ENCODE data around the gene LMTK2.

Gene LMTK2

DNA sequence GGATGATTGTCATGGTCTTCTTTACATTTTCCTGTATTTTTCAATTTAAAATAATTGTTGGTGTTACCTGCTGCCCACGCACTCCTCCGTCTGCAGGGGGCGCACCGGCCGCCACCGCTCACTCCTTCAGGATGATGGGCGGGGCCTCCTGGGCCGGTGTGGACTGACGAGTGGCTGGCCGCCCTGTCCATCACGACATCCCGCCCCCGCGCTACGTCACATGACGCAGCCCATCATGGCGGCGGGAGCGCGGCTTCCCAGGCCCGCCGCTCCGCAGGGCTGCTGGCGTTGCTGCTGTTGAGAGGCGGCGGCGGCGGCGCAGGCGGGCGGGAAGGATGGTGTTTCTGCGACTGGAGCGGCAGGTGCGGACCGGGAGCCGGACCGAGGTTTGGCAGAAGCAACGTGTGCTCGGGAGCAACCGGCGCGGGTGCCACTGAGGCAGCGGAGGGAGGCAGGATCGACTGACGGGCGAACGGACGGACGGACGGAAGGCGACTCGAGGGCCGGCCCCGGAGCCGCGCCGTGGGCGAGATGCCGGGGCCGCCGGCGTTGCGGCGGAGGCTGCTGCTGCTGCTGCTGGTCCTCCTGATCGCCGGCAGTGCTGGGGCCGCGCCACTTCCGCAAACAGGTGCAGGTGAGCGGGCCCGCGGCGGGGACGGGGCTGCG is at the start of gene LMTK2:
Gene LMTK2, plus strand, starts transcription at position 216 of the 666 bp plus-strand sequence. Its CDS starts 316 bp downstream, at position 532.
- peak; percentile 95 for DNase-seq

DNA sequence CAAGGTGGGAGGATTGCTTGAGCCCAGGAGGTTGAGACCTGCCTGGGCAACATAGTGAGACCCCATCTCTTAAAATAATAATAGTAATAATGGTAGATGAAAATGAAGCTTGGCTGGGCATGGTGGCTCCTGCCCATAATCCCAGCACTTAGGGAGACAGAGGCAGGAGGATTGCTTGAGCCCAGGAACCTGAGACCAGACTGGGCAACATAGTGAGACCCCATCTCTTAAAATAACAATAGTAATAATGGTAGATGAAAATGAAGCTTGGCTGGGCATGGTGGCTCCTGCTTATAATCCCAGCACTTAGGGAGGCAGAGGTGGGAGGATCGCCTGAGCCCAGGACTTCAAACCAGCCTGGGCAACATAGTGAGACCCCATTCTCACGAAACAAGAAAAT is 49.5 kb upstream of the LMTK2 start:
- DNase-seq: no peak

DNA sequence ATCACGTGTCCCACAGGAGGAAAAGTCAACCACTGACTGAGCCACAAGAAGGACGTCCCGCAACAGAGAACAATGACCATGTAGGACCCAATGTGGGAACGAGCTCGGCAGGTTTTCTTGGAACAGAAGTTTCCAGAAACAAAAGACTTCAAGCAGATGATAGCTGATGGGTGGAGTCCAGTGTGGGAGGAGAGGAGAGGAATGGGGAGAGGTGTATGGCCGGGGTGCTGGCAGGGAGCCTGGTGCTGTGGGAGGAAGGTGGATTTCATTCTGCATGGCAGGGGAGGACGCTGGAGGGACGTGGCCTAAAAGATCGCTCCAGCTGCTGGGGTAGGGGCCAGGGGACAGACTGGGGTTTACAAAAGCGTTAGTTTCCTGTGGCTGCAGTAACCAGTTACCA is 48.5 kb upstream of the LMTK2 start:
- no peak for DNase-seq

DNA sequence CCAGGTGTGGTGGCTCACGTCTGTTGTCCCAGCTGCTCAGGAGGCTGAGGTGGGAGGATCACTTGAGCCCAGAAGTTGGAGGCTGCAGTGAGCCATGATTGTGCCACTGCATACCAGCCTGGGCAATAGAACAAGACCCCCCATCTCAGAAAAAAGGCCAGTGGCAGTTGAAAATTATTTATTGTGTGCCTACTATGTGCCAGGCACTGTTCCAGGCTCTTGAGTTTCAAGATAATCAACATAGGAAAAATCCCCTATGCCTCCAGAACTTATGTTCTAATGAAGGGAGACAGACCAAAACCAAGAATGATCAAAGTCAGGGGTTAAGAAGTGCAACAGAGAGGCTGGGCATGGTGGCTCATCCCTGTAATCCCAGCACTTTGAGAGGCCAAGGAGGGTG is 42.4 kb upstream of the LMTK2 start:
- no peak for DNase-seq

DNA sequence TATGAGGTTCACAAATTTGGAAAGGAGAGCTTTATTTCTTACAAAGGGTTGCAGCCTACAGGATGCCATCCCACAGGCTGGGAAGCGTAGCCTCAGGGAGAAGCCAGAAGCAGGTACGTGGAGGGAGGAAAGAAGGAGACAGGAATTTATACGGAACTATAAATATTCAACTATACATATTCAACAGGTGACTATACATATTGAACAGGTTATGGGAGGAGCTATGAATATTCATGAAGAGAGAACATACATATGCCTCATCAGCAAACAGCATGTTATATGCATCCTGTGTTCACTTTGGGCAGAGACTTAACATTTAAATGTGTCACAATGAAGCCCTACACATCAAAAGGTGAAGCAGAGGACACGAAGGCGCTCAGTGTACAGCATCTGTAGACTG is 40.5 kb upstream of the LMTK2 start:
- no peak for DNase-seq

DNA sequence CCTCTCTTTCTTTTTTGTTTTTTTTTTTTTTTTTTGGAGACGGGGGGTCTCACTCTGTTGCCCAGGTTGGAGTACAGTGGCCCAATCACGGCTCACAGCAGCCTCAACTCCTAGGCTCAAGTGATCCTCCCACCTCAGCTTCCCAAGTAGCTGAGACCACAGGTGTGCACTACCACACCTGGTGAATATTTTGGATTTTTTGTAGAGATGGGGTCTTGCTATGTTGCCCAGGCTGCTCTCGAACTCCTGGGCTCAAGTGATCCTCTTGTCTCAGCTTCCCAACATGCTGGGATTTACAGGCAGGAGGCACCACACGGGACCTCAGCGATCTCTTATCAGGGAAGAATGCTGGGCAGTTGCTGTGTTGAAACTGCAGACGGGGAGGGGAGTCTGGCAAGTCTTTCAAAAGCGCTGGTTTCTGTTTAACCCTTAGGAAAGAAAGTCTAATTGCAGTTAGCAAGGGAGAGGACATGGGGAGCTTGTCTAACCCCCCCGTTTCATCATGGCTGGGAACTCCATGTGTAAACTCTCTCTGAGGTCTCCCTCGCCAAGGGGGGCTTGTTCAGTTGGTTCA is 39.6 kb upstream of the LMTK2 start:
- no peak for DNase-seq

DNA sequence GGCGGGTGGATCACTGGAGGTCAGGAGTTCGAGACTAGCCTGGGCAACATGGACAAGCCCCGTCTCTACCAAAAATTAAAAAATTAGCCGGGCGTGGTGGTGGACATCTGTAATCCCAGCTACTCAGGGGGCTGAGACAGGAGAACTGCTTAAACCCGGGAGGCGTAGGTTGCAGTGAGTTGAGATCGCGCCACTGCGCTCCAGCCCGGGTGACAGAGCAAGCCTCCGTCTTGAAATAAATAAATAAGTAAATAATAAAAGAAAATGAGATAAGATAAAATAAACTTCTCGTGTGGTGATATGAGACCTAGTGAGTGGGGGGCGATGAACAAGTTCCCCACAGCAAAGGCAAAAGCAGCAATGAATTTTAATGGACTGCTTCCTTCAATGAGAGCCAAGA is 33.6 kb upstream of the LMTK2 start:
- DNase-seq: no peak

DNA sequence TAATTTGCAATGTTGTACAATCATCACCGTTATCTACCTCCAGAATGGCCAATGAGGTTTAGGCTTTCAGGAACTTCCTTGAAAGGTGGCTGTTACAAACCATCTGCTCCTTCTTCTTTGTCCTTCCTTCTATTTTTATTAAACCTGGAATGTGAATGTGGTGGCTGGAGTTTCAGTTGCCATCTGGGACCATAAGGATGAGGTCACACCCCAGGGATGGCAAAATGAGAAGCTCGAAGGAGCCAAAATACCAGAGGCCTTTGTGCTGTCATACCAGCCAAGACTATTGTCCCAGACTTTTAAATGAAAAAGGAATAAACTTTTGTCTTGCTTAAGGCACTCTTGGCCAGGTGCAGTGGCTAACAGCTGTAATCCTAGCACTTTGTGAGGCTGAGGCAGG is 30.9 kb upstream of the LMTK2 start:
- no peak for DNase-seq

DNA sequence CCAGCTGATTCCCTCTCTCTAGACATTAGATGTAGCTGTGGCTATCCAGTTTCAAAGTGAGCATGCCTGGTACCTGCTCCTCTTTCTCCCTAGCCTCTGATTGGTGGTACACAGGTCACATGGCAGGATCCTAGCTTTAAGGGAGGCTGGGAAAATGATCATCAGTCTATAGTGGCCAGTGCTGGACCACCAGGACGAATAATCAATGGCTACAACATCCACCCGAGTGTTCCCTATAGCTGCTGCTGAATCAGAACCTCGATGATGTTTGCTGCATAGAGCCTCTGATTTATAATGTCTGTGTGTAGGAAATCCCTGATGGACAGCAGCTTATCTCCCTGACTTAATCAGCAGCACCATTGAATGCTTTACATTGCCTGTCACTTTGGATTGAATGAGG is 28.9 kb upstream of the LMTK2 start:
- no peak for DNase-seq

DNA sequence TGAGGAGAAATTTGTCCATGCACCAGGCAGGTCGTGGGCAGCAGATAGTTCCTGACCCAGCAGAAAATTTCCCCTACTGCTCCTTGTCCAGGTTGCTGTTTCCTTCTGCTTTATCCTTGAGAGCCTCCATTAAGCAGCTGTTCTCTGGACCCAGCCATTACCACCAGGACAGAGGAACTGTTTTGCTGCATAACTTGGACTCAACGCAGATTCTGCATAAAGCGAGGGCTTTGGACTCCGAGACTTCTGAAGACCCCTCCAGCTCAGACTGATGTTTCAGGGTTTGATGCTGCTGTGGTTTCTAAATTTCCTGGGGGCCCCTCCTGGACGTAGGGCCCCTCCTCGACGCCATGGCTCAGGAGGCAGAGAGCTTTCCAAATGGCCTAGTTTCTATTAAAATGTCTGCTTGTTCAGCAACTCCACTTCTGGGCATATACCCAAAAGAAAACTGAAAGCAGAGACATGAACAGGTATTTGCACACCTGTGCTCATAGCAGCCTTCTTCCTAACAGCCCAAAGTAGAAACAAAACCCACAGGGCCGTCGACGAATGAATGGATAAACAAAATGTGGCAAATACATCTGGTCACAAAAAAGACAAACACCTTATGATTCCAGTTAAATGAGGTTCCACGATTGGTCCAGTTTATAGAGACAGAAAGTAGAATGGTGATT is 28.3 kb upstream of the LMTK2 start:
- no peak for DNase-seq

DNA sequence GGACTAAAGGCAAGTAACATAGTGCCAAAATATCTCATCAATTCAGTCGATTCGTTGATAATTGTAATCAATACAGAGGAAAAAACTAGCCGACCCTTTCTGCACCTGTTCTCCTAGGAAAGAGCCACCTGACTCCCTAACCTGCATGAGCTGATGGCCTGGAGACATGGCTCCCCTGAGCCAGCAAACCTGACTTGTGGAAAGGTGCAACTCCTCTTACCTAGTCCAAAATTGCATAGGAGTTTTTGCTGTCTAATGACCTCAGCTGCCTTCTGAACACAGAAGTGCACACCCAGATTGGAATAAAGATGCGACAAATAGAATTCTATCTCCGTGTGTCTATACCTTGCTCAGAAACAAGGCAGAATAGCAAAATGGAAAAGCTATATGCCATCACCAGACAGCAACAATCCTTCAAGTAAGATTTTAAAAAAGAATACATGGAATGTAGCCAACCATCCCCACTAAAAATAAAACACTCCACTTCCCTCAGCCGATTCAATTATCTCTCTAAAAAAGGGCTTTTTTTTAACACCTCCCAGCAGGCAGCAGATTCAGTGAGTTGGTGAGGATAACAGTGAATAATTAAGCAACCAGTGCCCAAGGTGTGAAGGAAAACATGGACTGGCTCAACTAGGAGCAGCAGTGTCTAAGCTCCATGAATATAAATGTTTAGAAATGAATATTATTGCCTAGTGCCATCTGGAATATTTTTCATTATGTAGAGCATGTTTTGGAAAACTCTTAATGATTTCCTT is 26.6 kb upstream of the LMTK2 start:
- DNase-seq: peak; percentile 67

DNA sequence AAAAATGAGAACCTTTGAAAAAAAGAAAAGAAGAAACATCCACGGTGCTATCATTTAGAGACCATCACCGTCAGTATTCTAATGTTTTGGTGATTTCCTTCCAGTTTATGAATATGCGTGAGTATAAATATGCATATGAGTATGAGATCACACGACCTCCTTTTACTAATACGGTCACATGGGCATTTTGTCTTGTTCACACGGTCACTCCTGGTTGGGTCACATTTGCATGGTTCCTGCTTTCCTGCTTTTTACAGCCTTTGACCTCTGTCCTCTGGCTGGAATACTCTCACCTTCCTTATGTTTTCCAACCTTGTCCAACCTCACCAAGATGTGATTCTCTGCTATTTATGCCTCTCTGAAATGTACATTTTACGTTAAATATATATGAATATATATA is 25.3 kb upstream of the LMTK2 start:
- DNase-seq: no peak

DNA sequence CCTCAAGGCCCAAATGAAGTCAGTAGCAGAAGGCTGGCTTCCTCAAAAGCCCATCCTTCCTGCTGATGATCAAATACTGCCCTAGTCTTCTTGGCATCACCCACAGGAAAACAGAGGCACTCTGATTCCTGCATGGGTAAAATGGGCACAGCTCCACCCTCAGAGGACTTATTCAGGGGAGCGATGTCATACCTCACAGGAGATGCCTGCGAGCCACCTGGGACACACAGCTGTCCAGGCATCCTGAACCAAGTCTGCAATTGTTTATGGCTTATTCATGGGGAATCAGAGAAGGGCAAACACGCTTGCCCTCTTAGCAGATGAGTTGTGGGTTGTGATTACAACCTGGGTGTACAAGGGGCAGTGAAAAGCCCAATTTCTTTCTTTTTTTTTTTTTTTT is 22.0 kb upstream of the LMTK2 start:
- DNase-seq: no peak

DNA sequence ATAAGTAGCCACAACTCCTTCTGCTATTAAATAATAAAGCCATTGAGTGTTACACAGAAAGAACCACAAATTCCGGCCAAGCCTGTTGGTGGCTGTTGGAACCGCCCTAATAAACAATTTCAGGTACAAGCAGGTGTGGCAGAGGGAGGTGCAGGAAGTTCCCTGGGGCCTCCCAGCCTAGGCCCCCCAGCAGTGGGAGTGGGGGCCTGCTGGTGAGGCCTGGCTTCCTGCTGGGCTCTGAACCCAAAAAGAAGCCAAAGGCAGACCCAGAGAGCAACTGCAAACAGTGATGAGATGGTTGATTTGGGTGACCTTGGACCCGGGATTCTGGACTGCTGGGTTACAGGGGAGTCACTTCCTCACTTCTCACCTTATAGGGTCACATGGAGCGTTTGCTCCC is 21.0 kb upstream of the LMTK2 start:
- no peak for DNase-seq

DNA sequence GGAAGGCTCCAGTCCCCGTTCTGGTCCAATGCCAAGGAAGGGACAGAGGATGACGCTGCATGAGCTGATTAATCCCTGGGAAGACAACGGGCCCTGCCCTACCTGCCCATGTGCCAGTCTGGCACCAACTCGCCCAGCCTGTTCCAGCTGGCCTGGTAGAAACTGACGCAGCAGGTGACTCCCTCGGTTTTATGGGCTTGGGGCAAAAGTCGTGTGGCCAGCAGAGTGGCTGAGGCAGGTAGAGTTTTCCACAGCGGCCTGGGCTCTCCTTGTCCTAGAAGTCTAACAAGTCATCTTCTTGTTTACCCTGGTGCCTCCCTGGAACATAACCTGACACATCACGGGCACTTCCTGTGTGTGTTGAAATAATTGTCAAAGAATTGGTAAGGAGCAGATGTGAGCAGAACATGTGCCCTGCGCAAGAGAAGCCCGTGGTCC is 20.4 kb upstream of the LMTK2 start:
- no peak for DNase-seq

DNA sequence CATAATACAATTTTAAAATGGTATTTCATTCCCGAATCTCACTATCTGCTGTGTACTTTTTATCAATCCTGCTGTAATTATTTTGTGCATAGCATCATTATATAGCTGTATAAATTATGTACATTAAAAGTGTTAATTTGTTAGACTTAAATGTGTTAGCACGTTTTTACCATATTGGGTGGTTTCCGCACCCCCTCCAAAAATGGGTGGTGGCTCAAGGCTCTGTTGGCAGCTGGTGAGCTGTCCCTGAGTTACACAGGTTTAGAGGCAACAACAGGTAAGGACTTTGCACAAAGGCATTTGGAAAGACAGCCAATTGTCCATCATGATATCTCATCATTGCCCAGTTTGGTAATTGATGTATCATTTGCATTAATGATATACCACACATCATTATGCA is 18.6 kb upstream of the LMTK2 start:
- DNase-seq: no peak

DNA sequence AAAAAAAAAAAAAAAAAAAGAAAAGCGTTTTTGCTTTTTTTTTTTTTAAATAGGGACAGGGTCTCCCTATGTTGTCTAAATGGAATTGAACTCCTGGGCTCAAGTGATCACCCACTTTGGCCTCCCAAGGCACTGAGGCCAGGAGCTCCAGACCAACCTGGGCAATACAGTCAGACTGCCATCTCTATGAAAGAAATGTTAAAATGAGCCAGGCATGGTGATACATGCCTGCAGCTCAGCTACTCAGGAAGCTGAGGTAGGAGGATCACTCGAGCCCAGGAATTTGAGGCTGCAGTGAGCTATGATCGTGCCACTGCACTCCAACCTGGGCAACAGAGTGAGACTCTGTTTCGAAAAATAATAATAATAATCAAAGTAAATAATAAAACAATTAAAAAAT is 16.5 kb upstream of the LMTK2 start:
- DNase-seq: no peak

DNA sequence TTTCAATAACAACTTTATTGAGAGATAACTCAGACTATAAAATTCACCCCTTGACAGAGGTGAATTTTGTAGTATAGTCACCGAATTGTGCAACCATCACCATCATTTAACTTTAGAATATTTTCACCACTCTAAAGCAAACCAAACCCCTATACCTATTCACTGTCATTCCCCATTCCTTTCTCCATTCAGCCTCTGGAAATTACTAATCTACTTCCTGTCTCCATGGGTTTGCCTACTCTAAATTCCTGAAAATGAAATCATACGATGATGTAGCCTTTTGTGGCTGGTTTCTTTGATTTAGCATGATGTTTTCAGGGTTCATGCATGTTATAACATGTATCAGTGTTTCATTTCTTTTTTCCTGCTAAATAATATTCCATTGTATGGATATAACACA is 15.6 kb upstream of the LMTK2 start:
- no peak for DNase-seq

DNA sequence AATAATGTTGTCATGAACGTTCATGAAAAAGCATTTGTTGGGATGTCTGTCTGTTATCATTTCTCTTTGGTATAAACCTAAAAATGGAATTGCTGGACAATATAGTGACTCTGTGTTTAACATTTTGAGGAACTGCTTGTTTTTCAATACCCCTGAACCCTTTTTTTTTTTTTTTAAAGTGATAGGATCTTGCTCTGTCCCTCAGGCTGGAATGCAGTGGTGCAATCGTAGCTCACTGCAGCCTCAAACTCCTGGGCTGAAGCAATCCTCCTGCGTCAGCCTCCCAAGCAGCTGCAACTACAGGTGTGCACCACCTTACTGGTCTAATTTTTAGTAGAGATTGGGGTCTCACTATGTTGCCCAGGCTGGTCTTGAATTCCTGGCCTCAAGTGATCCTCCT is 15.1 kb upstream of the LMTK2 start:
- DNase-seq: no peak

DNA sequence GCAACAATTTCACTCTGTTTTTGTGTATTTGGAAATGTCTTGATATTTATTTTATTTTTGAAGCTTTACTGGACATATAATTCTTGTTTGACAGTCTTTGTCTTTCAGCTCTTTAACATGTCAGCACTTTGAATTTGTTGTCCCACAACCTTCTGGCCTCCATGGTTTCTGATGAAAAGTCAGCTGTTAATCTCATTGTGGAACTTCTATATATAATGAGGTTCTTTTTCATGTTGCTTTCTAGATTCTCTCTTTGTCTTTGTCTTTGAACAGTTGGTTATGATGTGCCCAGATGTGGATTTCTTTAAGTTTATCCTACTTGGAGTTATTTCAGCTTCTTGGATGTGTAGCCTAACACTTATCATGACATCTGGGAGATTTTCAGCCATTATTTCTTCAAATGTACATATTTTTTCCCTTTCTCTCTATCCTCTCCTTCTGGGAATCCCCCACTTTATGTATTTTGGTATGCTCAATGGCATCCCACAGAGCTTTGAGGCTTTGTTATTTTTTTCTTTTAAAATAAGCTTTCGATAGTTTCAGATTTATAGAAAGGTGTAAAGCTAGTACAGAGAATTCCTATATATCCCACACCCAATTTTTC is 9.5 kb upstream of the LMTK2 start:
- DNase-seq: no peak

DNA sequence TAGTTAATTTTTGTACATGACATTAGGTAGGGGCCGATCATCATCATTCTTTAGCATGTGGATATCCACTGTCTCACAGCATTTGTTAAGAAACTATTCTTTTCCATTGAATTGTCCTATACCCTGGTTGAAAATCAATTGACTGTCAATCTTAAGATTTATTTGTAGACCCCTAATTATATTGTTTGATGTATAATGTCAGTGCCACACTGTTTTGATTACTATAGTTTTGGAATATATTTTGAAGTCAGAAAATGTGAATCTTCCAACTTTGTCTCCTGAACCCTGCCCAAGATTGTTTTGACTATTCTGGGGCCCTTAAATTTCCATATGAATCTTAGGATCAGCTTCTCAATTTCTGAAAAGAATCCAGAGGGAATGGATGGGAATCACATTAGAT is 6.6 kb upstream of the LMTK2 start:
- DNase-seq: no peak

DNA sequence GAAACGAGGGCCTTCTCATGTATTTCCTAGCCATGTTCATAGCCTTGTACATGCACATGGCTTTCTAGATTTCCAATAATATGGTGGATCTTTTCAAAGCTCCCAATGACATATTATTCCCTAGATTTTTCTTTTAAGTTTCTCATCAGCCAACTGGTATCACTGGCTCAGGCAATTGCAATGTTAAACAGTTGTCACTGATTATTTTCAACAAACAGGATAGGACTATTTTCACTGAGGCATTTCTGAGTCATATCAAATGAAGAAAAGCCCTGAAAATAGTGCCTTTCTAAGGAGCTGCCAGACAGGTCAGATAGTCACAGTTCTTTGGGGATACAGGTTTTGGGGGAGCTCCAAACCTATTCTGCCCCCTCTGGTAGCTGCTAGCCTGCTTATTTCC is 4.5 kb upstream of the LMTK2 start:
- DNase-seq: no peak

DNA sequence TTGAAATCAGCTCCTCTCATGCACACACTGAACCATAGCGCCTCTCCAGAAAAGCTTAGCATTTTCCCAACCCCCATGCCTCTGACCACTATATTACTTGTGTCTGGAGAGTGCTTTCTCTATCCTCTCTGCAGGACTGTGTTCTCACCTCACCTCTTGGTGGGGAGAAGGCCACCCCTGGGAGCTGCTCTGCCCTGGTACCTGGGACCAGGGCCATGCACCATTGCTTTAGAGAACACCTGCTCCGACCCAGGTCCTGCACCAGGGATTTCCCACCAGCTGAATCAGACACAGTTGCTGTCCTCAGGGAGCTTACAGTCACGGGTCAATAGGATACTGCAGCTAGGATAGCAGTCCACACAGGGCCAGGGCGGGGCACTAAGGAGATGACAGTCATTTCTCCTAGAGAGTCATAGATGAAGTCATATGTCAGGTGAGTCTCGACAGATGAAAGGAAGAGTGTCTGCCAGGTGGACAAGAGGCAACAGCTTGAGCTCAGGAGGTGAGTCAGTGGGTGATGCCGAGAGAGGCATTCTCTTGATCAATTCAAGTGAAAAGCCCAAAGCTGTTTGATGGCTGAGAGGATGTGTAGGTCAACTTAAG is 619 bp upstream of the LMTK2 start:
- DNase-seq: no peak

All from NCI-H2227 treated with DMSO at 0.1 percent for 48 hours (cell line).